Transverse colon (tissue), 4 donors: ENCODE results near the gene ARHGAP42. TPM values are rescaled to one million over a fixed set of nuclear protein-coding genes. Genes with fewer than 3 reads are reported as not detected.
A peak's percentile ranks its signal among the peaks of the same experiment; 100 is the strongest.

Experiments used
- DNase-seq: peaks from one replicate; pipeline ENCODE4 v3.0.0-alpha.2; 2019
- H3K27ac ChIP-seq, 4 donors: fragments of 200-600 bp; sonication (generic); 2 replicates each; pipeline ENCODE4 v1.5.1; 2016 to 2018; ENCODE audit warnings: inconsistent platforms in 4 of 4
- H3K27me3 ChIP-seq: fragments of 200-600 bp; sonication (generic); 2 replicates; pipeline ENCODE4 v1.5.1; 2017; ENCODE audit warnings: inconsistent platforms
- H3K36me3 ChIP-seq, 4 donors: fragments of 200-600 bp; sonication (generic); 2 replicates each; pipeline ENCODE4 v1.5.1; 2017 to 2019; ENCODE audit warnings: inconsistent platforms in 4 of 4
- H3K4me1 ChIP-seq, 4 donors: fragments of 200-600 bp; sonication (generic); 2 replicates each; pipeline ENCODE4 v1.5.1; 2017 to 2020; ENCODE audit warnings: inconsistent platforms in 4 of 4
- H3K4me3 ChIP-seq, 4 donors: fragments of 200-600 bp; sonication (generic); 1 replicate in 1 of 4; 2 replicates in 3 of 4; pipeline versions ENCODE4 v1.5.1 to v1.6.1; 2017 to 2019; ENCODE audit warnings: inconsistent platforms in 4 of 4
- H3K9me3 ChIP-seq, 2 donors: fragments of 200-600 bp; sonication (generic); 2 replicates each; pipeline ENCODE4 v1.5.1; 2017 to 2019; ENCODE audit warnings: inconsistent platforms in 2 of 2
- EP300 ChIP-seq: sonication (generic); formaldehyde crosslinking; IDR thresholded peaks from one replicate; pipeline ENCODE4 v1.6.1; 2017; ENCODE audit warnings: antibody characterized with exemption, low read depth
- POLR2A ChIP-seq: fragments of 450-650 bp; IDR thresholded peaks from one replicate; pipeline ENCODE4 v1.6.1; 2016; ENCODE audit warnings: antibody characterized with exemption, mild to moderate bottlenecking, moderate library complexity
- POLR2AphosphoS5 ChIP-seq, 3 donors: sonication (generic); formaldehyde crosslinking; IDR thresholded peaks; one replicate each; pipeline ENCODE4 v1.6.1; 2016; ENCODE audit warnings: antibody characterized with exemption in 3 of 3
- WGBS, 2 donors: methylation state at CpG; one replicate each; pipeline ENCODE4 v1.1.5; 2018; ENCODE audit warnings: low coverage in 1 of 2; 5-methylcytosine and 5-hydroxymethylcytosine counted together
- in situ Hi-C, 4 donors: fragments of 200-750 bp; cut with MboI; loops; one replicate each; pipeline versions ENCODE4 v1.15.0 to v1.15.1; 2017; ENCODE audit warnings: low sequenced_read_pairs in 3 of 4, low pct_ligation_motif_present in 1 of 4, low pct_unique_long_range_greater_than_20kb in 1 of 4
- intact Hi-C: fragments of 100-400 bp; cut with DNase I; formaldehyde crosslinking; loops from one replicate; pipeline ENCODE4 v1.15.1; 2023; ENCODE audit warnings: low total_unique reads
- total RNA-seq, 4 donors: library from RNA; depleted of rRNA; stranded (reverse); fragments of >200 nt; gene quantifications; one replicate each; pipeline ENCODE4 v1.1.0, GENCODE V29; 2016
- TF ChIP-seq, protein P1 (sequence below), 5 experiments: fragments of 200-600 bp in 3 of 5; fragments of 450-650 bp in 2 of 5; sonication (generic) in 3 of 5; IDR thresholded peaks; 1 replicate in 2 of 5; 2 replicates in 3 of 5; pipeline ENCODE4 v1.5.1; 2016 to 2017; ENCODE audit warnings: antibody characterized with exemption in 5 of 5, inconsistent platforms in 3 of 5, mild to moderate bottlenecking in 2 of 5, moderate library complexity in 1 of 5

ARHGAP42 gene
- total RNA-seq, 4 donors from 2014 or later: 33.3 to 62.5 (median 40.9) TPM

DNA sequence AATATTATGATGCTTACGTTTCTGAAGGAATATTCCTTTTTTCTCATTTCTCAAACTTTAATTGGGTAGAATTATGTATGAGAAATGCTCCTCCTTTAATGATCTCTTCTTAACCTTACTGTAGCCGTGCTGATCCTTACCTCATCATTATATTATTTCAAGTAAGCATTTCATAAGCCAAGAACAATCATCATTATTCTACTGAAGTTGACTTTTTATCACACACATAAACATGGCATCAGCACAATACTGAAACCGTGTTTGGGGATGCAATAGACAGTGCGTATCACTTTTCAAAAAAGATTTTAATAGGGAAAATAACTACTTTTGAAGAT is 162.8 kb downstream of the ARHGAP42 start:
- Histone ChIP-seq H3K36me3 (no peaks in the 10 kb centered on the region), H3K4me1 (peaks cover 0 to 13% (median 6%) of the 10 kb centered on the region in 4 donors), H3K27ac (no peak overlapping the region), H3K4me3 (no peak overlapping the region), H3K9me3 (no peaks in the 10 kb centered on the region), H3K27me3 (no peaks in the 10 kb centered on the region)
- no peak for DNase-seq
- intact Hi-C loops: no loop called here
- 65% methylated on average over 4 of the region's 4 CpGs for WGBS, 2 donors
- in situ Hi-C loops: loop anchor here (10.0 to 25.0 kb wide), 4 partner anchors 163 to 275 kb away; partner anchors contain the start of gene ARHGAP42 (in 3 of the 4)
- no peak for TF ChIP-seq POLR2AphosphoS5 (IDR thresholded peaks at IDR 0.05)
- no peak for TF ChIP-seq POLR2A
- TF ChIP-seq, protein P1, sequence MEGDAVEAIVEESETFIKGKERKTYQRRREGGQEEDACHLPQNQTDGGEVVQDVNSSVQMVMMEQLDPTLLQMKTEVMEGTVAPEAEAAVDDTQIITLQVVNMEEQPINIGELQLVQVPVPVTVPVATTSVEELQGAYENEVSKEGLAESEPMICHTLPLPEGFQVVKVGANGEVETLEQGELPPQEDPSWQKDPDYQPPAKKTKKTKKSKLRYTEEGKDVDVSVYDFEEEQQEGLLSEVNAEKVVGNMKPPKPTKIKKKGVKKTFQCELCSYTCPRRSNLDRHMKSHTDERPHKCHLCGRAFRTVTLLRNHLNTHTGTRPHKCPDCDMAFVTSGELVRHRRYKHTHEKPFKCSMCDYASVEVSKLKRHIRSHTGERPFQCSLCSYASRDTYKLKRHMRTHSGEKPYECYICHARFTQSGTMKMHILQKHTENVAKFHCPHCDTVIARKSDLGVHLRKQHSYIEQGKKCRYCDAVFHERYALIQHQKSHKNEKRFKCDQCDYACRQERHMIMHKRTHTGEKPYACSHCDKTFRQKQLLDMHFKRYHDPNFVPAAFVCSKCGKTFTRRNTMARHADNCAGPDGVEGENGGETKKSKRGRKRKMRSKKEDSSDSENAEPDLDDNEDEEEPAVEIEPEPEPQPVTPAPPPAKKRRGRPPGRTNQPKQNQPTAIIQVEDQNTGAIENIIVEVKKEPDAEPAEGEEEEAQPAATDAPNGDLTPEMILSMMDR (IDR thresholded peaks at IDR 0.05): no peak
- no peak for TF ChIP-seq EP300

DNA sequence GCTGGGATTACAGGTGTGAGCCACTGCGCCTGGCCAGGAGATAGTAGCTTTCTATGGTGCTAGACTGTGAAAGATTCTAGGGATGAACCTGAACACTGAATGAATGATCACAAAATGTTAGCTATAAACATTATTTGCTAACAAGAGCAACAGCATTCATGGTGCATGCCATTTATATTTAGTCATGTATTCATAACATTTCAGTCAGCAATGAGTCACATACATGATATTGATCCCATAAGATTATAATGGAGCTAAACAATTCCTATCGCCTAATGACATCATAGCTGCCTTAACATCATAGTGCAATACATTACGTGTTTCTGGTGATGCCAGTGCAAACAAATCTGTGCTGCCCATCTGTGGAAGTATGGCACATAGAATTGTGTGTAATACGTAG is 164.1 kb downstream of the ARHGAP42 start:
- peaks cover 0 to 13% (median 6%) of the 10 kb centered on the region in 4 donors for H3K4me1 ChIP-seq
- TF ChIP-seq EP300: no peak
- TF ChIP-seq POLR2AphosphoS5 (IDR thresholded peaks at IDR 0.05): no peak
- TF ChIP-seq, protein P1 (IDR thresholded peaks at IDR 0.05): no peak
- no peak for TF ChIP-seq POLR2A
- no peak overlapping the region for H3K27ac ChIP-seq
- intact Hi-C loops: no loop called here
- H3K36me3 ChIP-seq: no peaks in the 10 kb centered on the region
- in situ Hi-C loops: loop anchor here (10.0 to 25.0 kb wide), 4 partner anchors 164 to 276 kb away; partner anchors contain the start of gene ARHGAP42 (in 3 of the 4)
- no peak overlapping the region for H3K4me3 ChIP-seq
- 68 to 88% methylated on average over 3 to 4 of the region's 4 CpGs for WGBS, 2 donors
- no peak for DNase-seq
- no peaks in the 10 kb centered on the region for H3K9me3 ChIP-seq
- H3K27me3 ChIP-seq: no peaks in the 10 kb centered on the region

DNA sequence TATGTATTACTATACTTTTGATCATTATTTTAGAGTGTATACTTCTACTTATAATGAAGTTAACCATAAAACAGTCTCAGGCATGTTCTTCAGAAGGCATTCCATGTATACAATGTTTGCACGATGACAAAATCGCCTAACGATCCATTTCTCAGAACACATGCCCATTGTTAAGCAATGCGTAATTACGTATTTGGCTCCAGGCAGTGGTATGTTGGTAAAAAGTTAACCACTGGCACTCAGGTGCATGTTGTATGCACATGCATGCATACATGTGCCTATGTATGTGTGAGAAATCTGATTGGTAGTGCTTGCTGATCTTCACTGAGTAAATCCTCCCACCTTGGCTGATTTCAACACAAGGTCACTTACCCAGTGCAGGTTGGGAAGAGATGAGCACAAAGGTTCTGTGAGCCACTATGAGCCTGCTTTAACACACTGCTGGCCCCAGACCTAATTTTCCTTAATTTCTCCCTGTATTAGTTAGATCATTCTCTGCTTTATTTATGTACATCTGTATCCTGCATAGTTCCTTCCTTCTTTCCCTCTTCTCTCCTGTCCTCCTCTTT is 164.6 kb downstream of the ARHGAP42 start:
- WGBS, 2 donors: 77 to 84% methylated on average over 4 to 5 of the region's 5 CpGs
- in situ Hi-C loops: loop anchor here (10.0 to 25.0 kb wide), 4 partner anchors 164 to 277 kb away; partner anchors contain the start of gene ARHGAP42 (in 3 of the 4)
- DNase-seq: no peak
- Histone ChIP-seq H3K9me3 (no peaks in the 10 kb centered on the region), H3K4me3 (no peak overlapping the region), H3K27me3 (no peaks in the 10 kb centered on the region), H3K4me1 (peaks cover 0 to 13% (median 6%) of the 10 kb centered on the region in 4 donors), H3K36me3 (no peaks in the 10 kb centered on the region), H3K27ac (no peak overlapping the region)
- TF ChIP-seq, protein P1 (IDR thresholded peaks at IDR 0.05): no peak
- TF ChIP-seq POLR2A: no peak
- TF ChIP-seq POLR2AphosphoS5 (IDR thresholded peaks at IDR 0.05): no peak
- no peak for TF ChIP-seq EP300
- intact Hi-C loops: no loop called here

DNA sequence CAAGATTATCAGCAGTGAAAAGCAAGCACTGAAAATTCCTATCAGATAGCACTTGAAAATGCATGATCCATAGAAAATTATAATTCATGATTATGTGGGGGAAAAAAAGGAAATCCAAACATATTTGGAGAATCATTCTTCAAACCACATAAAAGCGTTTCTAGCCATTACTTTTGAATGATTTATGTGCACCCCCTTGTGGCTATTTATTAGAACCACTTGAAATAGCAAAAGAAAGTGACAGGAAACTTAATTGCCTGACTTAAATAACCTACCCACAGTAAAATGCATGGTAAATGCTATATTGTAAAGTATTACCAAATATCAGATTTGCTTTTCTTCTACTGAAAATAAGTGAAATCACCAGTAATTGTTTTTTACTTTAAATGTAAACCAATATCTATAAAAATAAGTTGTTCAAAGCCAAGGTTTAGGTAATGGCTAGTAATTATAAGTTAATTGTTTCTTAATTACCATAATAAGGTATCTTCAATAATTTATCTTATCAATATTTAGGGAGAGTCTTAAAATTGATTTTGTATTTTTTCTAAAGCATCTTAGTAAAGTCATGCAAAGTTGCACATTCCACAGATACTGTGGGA is 168.5 kb downstream of the ARHGAP42 start:
- Histone ChIP-seq H3K27me3 (no peaks in the 10 kb centered on the region), H3K36me3 (no peaks in the 10 kb centered on the region), H3K4me1 (peaks cover 0 to 3% (median 0%) of the 10 kb centered on the region in 4 donors), H3K27ac (no peak overlapping the region), H3K9me3 (no peaks in the 10 kb centered on the region), H3K4me3 (no peak overlapping the region)
- intact Hi-C loops: no loop called here
- 0 to 5% methylated on average over 1 of the region's 1 CpG for WGBS, 2 donors
- TF ChIP-seq POLR2A (no peak), POLR2AphosphoS5 (IDR thresholded peaks at IDR 0.05) (no peak), EP300 (no peak)
- TF ChIP-seq, protein P1 (IDR thresholded peaks at IDR 0.05): peak; percentile 47 to 64 (median 59)
- in situ Hi-C loops: loop anchor here (5.0 to 25.0 kb wide), 5 partner anchors 168 to 281 kb away; partner anchors contain the start of gene ARHGAP42 (in 3 of the 4)
- no peak for DNase-seq
